Pancreas (tissue), 10 donors: Measurements from ENCODE around the gene SNED1. TPM values are rescaled to one million over a fixed set of nuclear protein-coding genes. Genes with fewer than 3 reads are reported as not detected.

Experiments used
- ATAC-seq, 4 donors: fragments of 200-7000 bp; cut with Tn5 transposase; one replicate each; pipeline versions ENCODE4 v1.8.0 to v1.9.1; 2020; ENCODE audit warnings: mild to moderate bottlenecking in 4 of 4, moderate library complexity in 4 of 4
- DNase-seq, 6 donors: peaks; one replicate each; pipeline ENCODE4 v3.0.0-alpha.2; 2020
- FAIRE-seq: peaks from 2 replicates; lab custom pipeline; 2012; peaks lifted over from hg19 to GRCh38; lab: Jason Lieb, UNC
- H3K27ac ChIP-seq, 4 donors: fragments of 200-600 bp; sonication (generic); 1 replicate in 3 of 4; 2 replicates in 1 of 4; pipeline versions ENCODE4 v1.5.0 to v1.8.0; 2020
- H3K27me3 ChIP-seq, 4 donors: fragments of 200-600 bp; one replicate each; pipeline ENCODE4 v1.8.0; 2021
- H3K36me3 ChIP-seq, 3 donors: fragments of 200-600 bp; sonication (generic) in 1 of 3; one replicate each; pipeline versions ENCODE4 v1.5.0 to v1.8.0; 2020 to 2021
- H3K4me1 ChIP-seq, 3 donors: fragments of 200-600 bp; one replicate each; pipeline ENCODE4 v1.8.0; 2021
- H3K4me3 ChIP-seq, 4 donors: fragments of 200-600 bp; sonication (generic) in 2 of 4; one replicate each; pipeline versions ENCODE4 v1.5.0 to v1.8.0; 2020 to 2021
- H3K9me3 ChIP-seq, 4 donors: fragments of 200-600 bp; one replicate each; pipeline ENCODE4 v1.8.0; 2021
- WGBS, 2 donors: extraction: QIAGEN DNeasy Blood & Tissue Kit; methylation state at CpG; one replicate each; pipeline ENCODE4 v1.1.7; 2013; 5-methylcytosine and 5-hydroxymethylcytosine counted together
- intact Hi-C, 3 donors: fragments of 100-400 bp; cut with DNase I; formaldehyde crosslinking; loops; one replicate each; pipeline versions ENCODE4 v1.11.1 to v1.14.2; 2022
- polyA plus RNA-seq, 2 donors: library from polyadenylated mRNA; stranded (reverse); fragments of 200-250 nt; gene quantifications; one replicate each; pipeline ENCODE4 v1.2.3, GENCODE V29; 2013
- total RNA-seq, 6 donors: library from RNA; stranded (reverse); fragmentation: NEBNext Ultra II Directional in 4 of 6; extraction: Animal tissue kit (Norgen Biotek cat#: 25700) in 4 of 6; gene quantifications; one replicate each; pipeline versions ENCODE4 v1.2.1 to v1.2.4, GENCODE V29; 2021 to 2023
- TF ChIP-seq, protein P1 (sequence below), 4 donors: fragments of 200-600 bp; sonication (generic) in 3 of 4; IDR thresholded peaks; one replicate each; pipeline versions ENCODE4 v1.5.0 to v1.8.0; 2021; ENCODE audit warnings: antibody characterized with exemption in 4 of 4
- donor health status: healthy with polysubstance abuse.
- donor health status: DM: no; HTN: no; CAD: no; lungs with moderate emphysema.
- donor health status: DM: no; HTN: no; CAD: no.
- donor health status: control.
- donor health status: control.
- donor health status: Bipolar disorder and iron deficiency.
- donor health status: DM: yes; HTN: yes; CAD: no.
- donor health status: DM: no; HTN: no; CAD: no.
- donor health status: DM: no; HTN: no; CAD: no.
- donor health status: DM: yes; HTN: yes; CAD: no.

Gene SNED1
- total and polyA plus RNA-seq, 8 donors: 6.6 to 19.2 (median 10.0) TPM

DNA sequence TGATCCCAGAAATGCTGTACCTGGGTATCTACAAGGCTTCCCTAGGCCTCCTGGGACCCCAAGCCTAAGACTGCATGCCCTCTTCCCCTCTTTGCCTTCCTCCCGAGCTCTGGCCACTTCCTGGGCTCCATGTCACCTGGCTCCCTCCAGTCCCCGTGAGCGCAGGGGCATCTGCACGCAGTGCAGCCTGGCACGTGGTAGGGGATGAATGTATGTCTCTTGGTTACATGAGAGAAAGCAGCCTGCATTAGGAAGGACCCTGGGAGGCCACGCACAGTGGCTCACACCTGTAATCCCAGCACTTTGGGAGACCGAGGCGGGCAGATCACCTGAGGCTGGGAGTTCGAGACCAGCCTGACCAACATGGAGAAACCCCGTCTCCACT, 135.0 kb downstream of the SNED1 start:
- FAIRE-seq (no peak), ATAC-seq (no peak), DNase-seq (peak in 1 of 6 donors; percentile 31)
- Histone ChIP-seq H3K27ac (no peak overlapping the region), H3K27me3 (no peaks in the 10 kb centered on the region), H3K4me1 (no peaks in the 10 kb centered on the region), H3K9me3 (no peaks in the 10 kb centered on the region), H3K4me3 (no peak overlapping the region), H3K36me3 (no peaks in the 10 kb centered on the region)
- 97 to 98% methylated on average over 10 of the region's 10 CpGs for WGBS, 2 donors
- intact Hi-C loops: no loop called here
- TF ChIP-seq, protein P1, sequence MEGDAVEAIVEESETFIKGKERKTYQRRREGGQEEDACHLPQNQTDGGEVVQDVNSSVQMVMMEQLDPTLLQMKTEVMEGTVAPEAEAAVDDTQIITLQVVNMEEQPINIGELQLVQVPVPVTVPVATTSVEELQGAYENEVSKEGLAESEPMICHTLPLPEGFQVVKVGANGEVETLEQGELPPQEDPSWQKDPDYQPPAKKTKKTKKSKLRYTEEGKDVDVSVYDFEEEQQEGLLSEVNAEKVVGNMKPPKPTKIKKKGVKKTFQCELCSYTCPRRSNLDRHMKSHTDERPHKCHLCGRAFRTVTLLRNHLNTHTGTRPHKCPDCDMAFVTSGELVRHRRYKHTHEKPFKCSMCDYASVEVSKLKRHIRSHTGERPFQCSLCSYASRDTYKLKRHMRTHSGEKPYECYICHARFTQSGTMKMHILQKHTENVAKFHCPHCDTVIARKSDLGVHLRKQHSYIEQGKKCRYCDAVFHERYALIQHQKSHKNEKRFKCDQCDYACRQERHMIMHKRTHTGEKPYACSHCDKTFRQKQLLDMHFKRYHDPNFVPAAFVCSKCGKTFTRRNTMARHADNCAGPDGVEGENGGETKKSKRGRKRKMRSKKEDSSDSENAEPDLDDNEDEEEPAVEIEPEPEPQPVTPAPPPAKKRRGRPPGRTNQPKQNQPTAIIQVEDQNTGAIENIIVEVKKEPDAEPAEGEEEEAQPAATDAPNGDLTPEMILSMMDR (IDR thresholded peaks at IDR 0.05): no peak

DNA sequence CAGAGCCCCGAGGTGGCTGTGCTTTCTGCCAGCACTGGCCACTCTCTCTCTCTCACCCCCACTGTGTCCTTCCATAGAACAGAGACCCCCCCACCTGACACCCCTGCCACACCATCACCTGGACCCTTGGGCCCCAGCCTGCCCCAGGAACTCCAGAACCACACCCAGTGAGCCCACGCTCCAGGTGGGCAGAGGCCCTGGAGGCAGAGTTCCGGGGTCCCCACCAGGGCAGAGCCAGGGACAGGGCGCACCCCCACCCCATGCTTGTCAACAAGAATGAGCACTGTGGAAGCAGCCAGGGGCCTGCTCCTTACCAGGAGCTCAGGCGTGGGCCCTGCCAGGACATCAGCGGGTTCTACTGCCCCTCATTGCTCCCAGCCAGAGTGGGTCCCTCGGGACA, 136.3 kb downstream of the SNED1 start:
- DNase-seq (peak in 1 of 6 donors; percentile 43), ATAC-seq (no peak), FAIRE-seq (no peak)
- 93 to 95% methylated on average over 7 of the region's 7 CpGs for WGBS, 2 donors
- no peaks in the 10 kb centered on the region for H3K4me1 ChIP-seq
- no peaks in the 10 kb centered on the region for H3K36me3 ChIP-seq
- no peak overlapping the region for H3K4me3 ChIP-seq
- TF ChIP-seq, protein P1 (IDR thresholded peaks at IDR 0.05): no peak
- no peak overlapping the region for H3K27ac ChIP-seq
- no peaks in the 10 kb centered on the region for H3K27me3 ChIP-seq
- intact Hi-C loops: no loop called here
- H3K9me3 ChIP-seq: no peaks in the 10 kb centered on the region

GRCh38 chr2:241135737-241136136, 137.3 kb downstream of the SNED1 start:
- Histone ChIP-seq H3K4me1 (no peaks in the 10 kb centered on the region), H3K4me3 (no peak overlapping the region), H3K27ac (no peak overlapping the region), H3K36me3 (no peaks in the 10 kb centered on the region), H3K9me3 (no peaks in the 10 kb centered on the region), H3K27me3 (no peaks in the 10 kb centered on the region)
- ATAC-seq: peak in 2 of 4 donors; percentile 58 to 75
- intact Hi-C loops: no loop called here
- TF ChIP-seq, protein P1 (IDR thresholded peaks at IDR 0.05): no peak
- FAIRE-seq: no peak
- 59 to 69% methylated on average over 9 of the region's 9 CpGs for WGBS, 2 donors
- peak in 3 of 6 donors; percentile 47 to 61 (median 49) for DNase-seq

- H3K27me3 ChIP-seq: no peaks in the 10 kb centered on the region
- 93 to 96% methylated on average over 8 of the region's 8 CpGs for WGBS, 2 donors
- H3K9me3 ChIP-seq: no peaks in the 10 kb centered on the region
- TF ChIP-seq, protein P1 (IDR thresholded peaks at IDR 0.05): no peak
- H3K4me3 ChIP-seq: no peak overlapping the region
- H3K4me1 ChIP-seq: no peaks in the 10 kb centered on the region
- intact Hi-C loops: no loop called here
- FAIRE-seq: no peak
- H3K36me3 ChIP-seq: no peaks in the 10 kb centered on the region
- peak in 1 of 6 donors; percentile 29 for DNase-seq
- no peak overlapping the region for H3K27ac ChIP-seq
- no peak for ATAC-seq
Measured at GRCh38 chr2:241136191-241136590, 137.8 kb downstream of the SNED1 start.

- DNase-seq (peak in 1 of 6 donors; percentile 28), FAIRE-seq (no peak), ATAC-seq (no peak)
- no peak overlapping the region for H3K27ac ChIP-seq
- no peaks in the 10 kb centered on the region for H3K27me3 ChIP-seq
- 93 to 94% methylated on average over 23 to 25 of the region's 25 CpGs for WGBS, 2 donors
- TF ChIP-seq, protein P1 (IDR thresholded peaks at IDR 0.05): no peak
- no peaks in the 10 kb centered on the region for H3K36me3 ChIP-seq
- H3K9me3 ChIP-seq: no peaks in the 10 kb centered on the region
- H3K4me1 ChIP-seq: no peaks in the 10 kb centered on the region
- intact Hi-C loops: no loop called here
- H3K4me3 ChIP-seq: no peak overlapping the region
Measured at GRCh38 chr2:241136661-241137260, 138.3 kb downstream of the SNED1 start.
